ENCODE measurements around the gene NAT16. TPM values are rescaled to one million over a fixed set of nuclear protein-coding genes. Genes with fewer than 3 reads are reported as not detected.

Gene NAT16
- total and polyA plus RNA-seq, 9 of the 15 experiments (the other 6 are each of a cell fraction or from before 2014, with no cell fraction given): 0.04 TPM; not detected in 8

- TF ChIP-seq, protein P1, sequence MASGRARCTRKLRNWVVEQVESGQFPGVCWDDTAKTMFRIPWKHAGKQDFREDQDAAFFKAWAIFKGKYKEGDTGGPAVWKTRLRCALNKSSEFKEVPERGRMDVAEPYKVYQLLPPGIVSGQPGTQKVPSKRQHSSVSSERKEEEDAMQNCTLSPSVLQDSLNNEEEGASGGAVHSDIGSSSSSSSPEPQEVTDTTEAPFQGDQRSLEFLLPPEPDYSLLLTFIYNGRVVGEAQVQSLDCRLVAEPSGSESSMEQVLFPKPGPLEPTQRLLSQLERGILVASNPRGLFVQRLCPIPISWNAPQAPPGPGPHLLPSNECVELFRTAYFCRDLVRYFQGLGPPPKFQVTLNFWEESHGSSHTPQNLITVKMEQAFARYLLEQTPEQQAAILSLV (tag; IDR thresholded peaks at IDR 0.05): no peak
- TF ChIP-seq SAFB2 (IDR thresholded peaks at IDR 0.05; ENCODE audit: borderline replicate concordance, low read depth, low read length, severe bottlenecking) (no peak), ID3 (CRISPR knock-in tag; IDR thresholded peaks at IDR 0.05) (no peak), ID3 (tag; IDR thresholded peaks at IDR 0.05) (no peak), ETV6 (IDR thresholded peaks at IDR 0.05; ENCODE audit: borderline replicate concordance in 1 of 2, low read depth in 2 of 2, low read length in 1 of 2) (0 out of 4 replicates have a peak, but pooled peaks of 1 of the 2 experiments have one; percentile 37), ETV6 (CRISPR knock-in tag; IDR thresholded peaks at IDR 0.05; ENCODE audit: borderline replicate concordance) (no peak), GABPA (tag; conservative IDR thresholded peaks at IDR 0.05; ENCODE audit: low read depth) (peak; percentile 57), CREBBP (IDR thresholded peaks at IDR 0.05; ENCODE audit: low read depth, low read length) (no peak), TAL1 (IDR thresholded peaks at IDR 0.05) (no peak), SNRNP70 (optimal IDR thresholded peaks at IDR 0.05; ENCODE audit: low read depth, low read length) (no peak), FOSL1 (tag; conservative IDR thresholded peaks at IDR 0.05) (peak; percentile 35; the same call in 1 of the 2 replicates), ZNF589 (CRISPR knock-in tag; IDR thresholded peaks at IDR 0.05; ENCODE audit: low read depth) (peak; percentile 84; the same call in 1 of the 2 replicates), MEF2D (tag; conservative IDR thresholded peaks at IDR 0.05; ENCODE audit: low read depth) (no peak), FOXK2 (conservative IDR thresholded peaks at IDR 0.05 in 1 of 2, IDR thresholded peaks at IDR 0.05 in 1 of 2; ENCODE audit: low read depth in 2 of 2) (peak; percentile 28 to 30; a peak in 1 of 4 replicates), RBM14 (IDR thresholded peaks at IDR 0.05; ENCODE audit: borderline replicate concordance, insufficient read depth, low read depth, low read length) (no peak), ZNF696 (CRISPR knock-in tag; conservative IDR thresholded peaks at IDR 0.05) (no peak), EGR1 (conservative IDR thresholded peaks at IDR 0.05) (peak; percentile 31; the same call in 1 of the 2 replicates), RUNX1 (IDR thresholded peaks at IDR 0.05; ENCODE audit: low read depth) (no peak), FOXP1 (CRISPR knock-in tag; IDR thresholded peaks at IDR 0.05) (no peak), RFX1 (IDR thresholded peaks at IDR 0.05) (peak; percentile 68)
- TF ChIP-seq, protein P2, sequence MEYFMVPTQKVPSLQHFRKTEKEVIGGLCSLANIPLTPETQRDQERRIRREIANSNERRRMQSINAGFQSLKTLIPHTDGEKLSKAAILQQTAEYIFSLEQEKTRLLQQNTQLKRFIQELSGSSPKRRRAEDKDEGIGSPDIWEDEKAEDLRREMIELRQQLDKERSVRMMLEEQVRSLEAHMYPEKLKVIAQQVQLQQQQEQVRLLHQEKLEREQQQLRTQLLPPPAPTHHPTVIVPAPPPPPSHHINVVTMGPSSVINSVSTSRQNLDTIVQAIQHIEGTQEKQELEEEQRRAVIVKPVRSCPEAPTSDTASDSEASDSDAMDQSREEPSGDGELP (CRISPR knock-in tag; IDR thresholded peaks at IDR 0.05; ENCODE audit: borderline replicate concordance): peak; percentile 49; the same call in 1 of the 2 replicates
- TF ChIP-seq, protein P3, sequence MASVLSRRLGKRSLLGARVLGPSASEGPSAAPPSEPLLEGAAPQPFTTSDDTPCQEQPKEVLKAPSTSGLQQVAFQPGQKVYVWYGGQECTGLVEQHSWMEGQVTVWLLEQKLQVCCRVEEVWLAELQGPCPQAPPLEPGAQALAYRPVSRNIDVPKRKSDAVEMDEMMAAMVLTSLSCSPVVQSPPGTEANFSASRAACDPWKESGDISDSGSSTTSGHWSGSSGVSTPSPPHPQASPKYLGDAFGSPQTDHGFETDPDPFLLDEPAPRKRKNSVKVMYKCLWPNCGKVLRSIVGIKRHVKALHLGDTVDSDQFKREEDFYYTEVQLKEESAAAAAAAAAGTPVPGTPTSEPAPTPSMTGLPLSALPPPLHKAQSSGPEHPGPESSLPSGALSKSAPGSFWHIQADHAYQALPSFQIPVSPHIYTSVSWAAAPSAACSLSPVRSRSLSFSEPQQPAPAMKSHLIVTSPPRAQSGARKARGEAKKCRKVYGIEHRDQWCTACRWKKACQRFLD (CRISPR knock-in tag; IDR thresholded peaks at IDR 0.05): peak; percentile 60; the same call in 1 of the 2 replicates
- TF ChIP-seq, protein P4, sequence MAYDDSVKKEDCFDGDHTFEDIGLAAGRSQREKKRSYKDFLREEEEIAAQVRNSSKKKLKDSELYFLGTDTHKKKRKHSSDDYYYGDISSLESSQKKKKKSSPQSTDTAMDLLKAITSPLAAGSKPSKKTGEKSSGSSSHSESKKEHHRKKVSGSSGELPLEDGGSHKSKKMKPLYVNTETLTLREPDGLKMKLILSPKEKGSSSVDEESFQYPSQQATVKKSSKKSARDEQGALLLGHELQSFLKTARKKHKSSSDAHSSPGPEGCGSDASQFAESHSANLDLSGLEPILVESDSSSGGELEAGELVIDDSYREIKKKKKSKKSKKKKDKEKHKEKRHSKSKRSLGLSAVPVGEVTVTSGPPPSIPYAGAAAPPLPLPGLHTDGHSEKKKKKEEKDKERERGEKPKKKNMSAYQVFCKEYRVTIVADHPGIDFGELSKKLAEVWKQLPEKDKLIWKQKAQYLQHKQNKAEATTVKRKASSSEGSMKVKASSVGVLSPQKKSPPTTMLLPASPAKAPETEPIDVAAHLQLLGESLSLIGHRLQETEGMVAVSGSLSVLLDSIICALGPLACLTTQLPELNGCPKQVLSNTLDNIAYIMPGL (CRISPR knock-in tag; IDR thresholded peaks at IDR 0.05): no peak
Observed at GRCh38 chr7:101124376-101125056, 55.6 kb downstream of the NAT16 start (continued).
